Ishikawa (cell line): ENCODE results near the gene ROBO2.

Experiments
- CEBPB ChIP-seq: IDR thresholded peaks from 2 replicates; pipeline ENCODE4 v1.6.1; 2012
- CREB1 ChIP-seq: IDR thresholded peaks from 2 replicates; pipeline ENCODE4 v1.6.1; 2012; ENCODE audit warnings: low read depth
- EGR1 ChIP-seq: IDR thresholded peaks from 2 replicates; pipeline ENCODE4 v1.6.1; 2012
- EP300 ChIP-seq: IDR thresholded peaks from 2 replicates; pipeline ENCODE4 v1.6.1; 2012; ENCODE audit warnings: borderline replicate concordance
- FOXM1 ChIP-seq: IDR thresholded peaks from 2 replicates; pipeline ENCODE4 v1.6.1; 2012; ENCODE audit warnings: low read depth, borderline replicate concordance
- MAX ChIP-seq: IDR thresholded peaks from 2 replicates; pipeline ENCODE4 v1.6.1; 2012
- NFIC ChIP-seq: IDR thresholded peaks from 2 replicates; pipeline ENCODE4 v1.6.1; 2012
- RAD21 ChIP-seq: IDR thresholded peaks from 2 replicates; pipeline ENCODE4 v1.6.1; 2012; ENCODE audit warnings: low read depth
- REST ChIP-seq: IDR thresholded peaks from 2 replicates; pipeline ENCODE4 v1.6.1; 2012; ENCODE audit warnings: low read depth, mild to moderate bottlenecking
- TAF1 ChIP-seq: IDR thresholded peaks from 2 replicates; pipeline ENCODE4 v1.6.1; 2012; ENCODE audit warnings: low read depth, mild to moderate bottlenecking
- TCF12 ChIP-seq: IDR thresholded peaks from 2 replicates; pipeline ENCODE4 v1.6.1; 2012; ENCODE audit warnings: low read depth
- TEAD4 ChIP-seq: IDR thresholded peaks from 2 replicates; pipeline ENCODE4 v1.6.1; 2012
- USF1 ChIP-seq: IDR thresholded peaks from 2 replicates; pipeline ENCODE4 v1.6.1; 2012
- YY1 ChIP-seq: IDR thresholded peaks from 2 replicates; pipeline ENCODE4 v1.6.1; 2012; ENCODE audit warnings: low read depth
- ZBTB7A ChIP-seq: IDR thresholded peaks from 2 replicates; pipeline ENCODE4 v1.6.1; 2012; ENCODE audit warnings: low read depth

Gene ROBO2

DNA sequence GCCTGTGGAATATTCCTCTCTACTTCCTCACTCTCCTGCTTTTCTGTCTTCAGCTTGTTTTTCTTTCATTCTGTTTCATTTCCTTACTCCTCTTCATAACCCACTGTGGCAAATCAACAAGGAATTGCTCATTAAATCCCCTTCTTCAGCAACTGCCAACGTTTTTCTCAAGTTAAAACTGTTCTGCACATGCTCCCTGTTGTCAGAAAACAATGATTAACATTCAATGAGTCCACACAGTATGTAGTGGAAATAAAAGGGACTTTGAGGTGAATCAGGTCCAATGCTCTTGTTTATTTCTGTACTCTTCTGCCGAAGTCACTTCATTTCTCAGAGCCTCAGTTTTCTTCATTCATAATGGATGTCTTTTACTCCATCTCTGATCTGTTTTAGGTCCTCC, 11.9 kb upstream of the ROBO2 start:
- no peak for TF ChIP-seq TAF1
- no peak for TF ChIP-seq USF1

DNA sequence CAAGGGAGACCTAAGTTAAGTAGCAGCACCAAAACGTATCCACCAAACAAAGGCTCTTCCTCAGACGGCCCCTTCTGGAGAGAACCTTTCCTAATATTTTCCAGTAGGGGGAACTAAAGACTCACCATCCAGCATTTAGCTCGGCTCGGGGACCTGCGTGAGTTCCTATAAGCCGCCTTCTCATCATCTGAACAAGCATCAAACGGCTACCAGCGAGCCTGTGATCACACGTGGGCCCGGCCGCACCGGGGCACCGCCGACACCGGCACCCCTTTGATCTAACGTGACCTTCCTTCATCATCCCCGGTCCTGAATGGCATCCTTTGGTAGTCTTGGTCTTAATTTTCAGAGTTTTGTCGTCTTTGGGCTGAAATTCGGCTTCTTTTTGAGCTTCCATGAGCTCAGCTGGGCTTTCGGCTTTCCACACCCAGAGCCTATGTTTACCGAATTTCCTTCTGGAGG, 1.4 kb upstream of the ROBO2 start:
- TF ChIP-seq FOXM1 (no peak), RAD21 (peak; percentile 90), MAX (0 out of 2 replicates have a peak, but pooled peaks have one; percentile 30), NFIC (no peak), TEAD4 (0 out of 2 replicates have a peak, but pooled peaks have one; percentile 21), ZBTB7A (no peak)

DNA sequence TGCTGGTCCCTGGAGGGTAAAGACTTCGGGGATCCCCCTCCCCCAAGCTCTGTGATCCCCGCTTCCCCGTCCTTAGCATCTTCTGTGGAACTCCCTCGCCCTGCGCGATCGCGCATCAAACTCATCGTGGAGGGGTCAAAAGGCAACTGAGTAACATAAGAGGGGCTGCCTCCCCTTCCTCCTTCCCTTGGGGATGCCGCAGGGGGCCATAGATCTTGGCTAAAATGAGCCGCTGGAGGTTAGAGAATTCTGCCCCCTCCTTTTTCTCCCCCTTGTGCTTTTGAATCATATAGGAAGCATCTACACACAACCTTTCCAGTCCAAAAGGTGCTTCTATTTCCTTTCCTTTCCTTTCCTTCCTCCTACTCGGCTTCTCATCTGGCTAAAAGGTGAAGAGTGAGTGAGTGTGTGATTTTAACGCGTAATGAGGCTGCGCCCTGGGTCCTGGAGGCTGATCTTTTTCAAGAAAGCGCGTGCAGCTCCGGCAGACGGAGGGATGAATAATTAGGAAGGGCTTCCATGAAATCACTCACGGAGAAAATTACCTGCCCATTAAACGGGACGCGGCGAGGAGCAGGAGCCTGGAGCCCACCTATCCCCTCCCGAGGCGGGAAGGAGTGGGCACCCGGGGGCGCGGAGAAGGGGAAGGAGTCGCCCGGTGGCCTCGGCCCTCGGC, 831 bp upstream of the ROBO2 start:
- TF ChIP-seq TEAD4 (no peak), NFIC (no peak), FOXM1 (no peak), TAF1 (no peak), REST (no peak), YY1 (no peak), RAD21 (no peak), CEBPB (no peak), USF1 (no peak), MAX (no peak), TCF12 (no peak)

GRCh38 chr3:77040216-77040615, 317 bp downstream of the ROBO2 start:
- TF ChIP-seq YY1 = no peak
- TF ChIP-seq REST = no peak
- no peak for TF ChIP-seq FOXM1
- no peak for TF ChIP-seq CEBPB

DNA sequence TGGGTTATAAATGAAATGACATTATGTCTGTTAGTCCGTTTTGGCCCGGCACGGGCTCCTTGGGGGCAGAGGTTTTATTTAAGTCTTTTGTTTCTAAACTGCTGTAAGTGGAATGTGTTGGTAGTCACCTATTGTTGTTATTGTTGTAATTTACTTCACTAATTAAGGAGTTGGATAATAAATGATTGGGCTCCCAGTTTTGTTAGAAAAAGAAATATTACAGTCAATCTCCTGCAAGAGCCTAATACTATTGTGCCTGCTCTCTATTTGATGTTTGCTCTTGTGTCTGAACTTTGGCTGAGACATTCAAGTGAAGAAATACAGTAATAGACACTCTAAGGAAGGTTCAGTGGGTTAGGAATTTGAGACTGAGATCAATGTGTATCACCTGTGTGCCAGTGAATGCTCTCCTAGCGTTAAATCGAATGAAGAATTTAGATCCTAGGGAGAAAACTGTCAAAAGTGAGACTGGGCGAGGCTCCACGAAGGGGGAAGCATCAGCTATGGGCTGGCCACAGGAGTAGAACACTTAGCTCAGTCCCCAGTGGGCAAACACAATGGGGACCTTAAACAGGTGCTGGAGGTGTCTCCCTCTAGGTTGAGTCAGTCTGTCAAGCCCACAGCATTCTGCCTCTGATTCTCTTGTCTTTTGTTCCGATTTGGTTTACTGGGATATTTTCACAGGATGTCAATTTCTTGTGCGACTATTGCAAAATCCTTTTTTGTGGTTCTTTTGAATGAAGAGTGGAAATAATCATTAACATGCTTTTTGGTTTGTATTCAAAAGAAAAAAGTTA, 1.2 kb downstream of the ROBO2 start:
- TF ChIP-seq YY1 (no peak), RAD21 (no peak), MAX (no peak), NFIC (no peak), USF1 (no peak), CREB1 (no peak), TEAD4 (no peak), TAF1 (no peak), EGR1 (no peak), TCF12 (no peak), FOXM1 (no peak), ZBTB7A (no peak), CEBPB (no peak), EP300 (no peak), REST (no peak)
